IPS-NIHi7 (cell line): ENCODE measurements around the gene ZNF335.

ENCODE experiments used
- DNase-seq: peaks from one replicate; pipeline ENCODE4 v3.0.0; 2012; ENCODE audit warnings: mixed read lengths; ENCODE audit errors: extremely low spot score

ZNF335 gene, protein sequence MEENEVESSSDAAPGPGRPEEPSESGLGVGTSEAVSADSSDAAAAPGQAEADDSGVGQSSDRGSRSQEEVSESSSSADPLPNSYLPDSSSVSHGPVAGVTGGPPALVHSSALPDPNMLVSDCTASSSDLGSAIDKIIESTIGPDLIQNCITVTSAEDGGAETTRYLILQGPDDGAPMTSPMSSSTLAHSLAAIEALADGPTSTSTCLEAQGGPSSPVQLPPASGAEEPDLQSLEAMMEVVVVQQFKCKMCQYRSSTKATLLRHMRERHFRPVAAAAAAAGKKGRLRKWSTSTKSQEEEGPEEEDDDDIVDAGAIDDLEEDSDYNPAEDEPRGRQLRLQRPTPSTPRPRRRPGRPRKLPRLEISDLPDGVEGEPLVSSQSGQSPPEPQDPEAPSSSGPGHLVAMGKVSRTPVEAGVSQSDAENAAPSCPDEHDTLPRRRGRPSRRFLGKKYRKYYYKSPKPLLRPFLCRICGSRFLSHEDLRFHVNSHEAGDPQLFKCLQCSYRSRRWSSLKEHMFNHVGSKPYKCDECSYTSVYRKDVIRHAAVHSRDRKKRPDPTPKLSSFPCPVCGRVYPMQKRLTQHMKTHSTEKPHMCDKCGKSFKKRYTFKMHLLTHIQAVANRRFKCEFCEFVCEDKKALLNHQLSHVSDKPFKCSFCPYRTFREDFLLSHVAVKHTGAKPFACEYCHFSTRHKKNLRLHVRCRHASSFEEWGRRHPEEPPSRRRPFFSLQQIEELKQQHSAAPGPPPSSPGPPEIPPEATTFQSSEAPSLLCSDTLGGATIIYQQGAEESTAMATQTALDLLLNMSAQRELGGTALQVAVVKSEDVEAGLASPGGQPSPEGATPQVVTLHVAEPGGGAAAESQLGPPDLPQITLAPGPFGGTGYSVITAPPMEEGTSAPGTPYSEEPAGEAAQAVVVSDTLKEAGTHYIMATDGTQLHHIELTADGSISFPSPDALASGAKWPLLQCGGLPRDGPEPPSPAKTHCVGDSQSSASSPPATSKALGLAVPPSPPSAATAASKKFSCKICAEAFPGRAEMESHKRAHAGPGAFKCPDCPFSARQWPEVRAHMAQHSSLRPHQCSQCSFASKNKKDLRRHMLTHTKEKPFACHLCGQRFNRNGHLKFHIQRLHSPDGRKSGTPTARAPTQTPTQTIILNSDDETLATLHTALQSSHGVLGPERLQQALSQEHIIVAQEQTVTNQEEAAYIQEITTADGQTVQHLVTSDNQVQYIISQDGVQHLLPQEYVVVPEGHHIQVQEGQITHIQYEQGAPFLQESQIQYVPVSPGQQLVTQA (N-terminal part only)

DNA sequence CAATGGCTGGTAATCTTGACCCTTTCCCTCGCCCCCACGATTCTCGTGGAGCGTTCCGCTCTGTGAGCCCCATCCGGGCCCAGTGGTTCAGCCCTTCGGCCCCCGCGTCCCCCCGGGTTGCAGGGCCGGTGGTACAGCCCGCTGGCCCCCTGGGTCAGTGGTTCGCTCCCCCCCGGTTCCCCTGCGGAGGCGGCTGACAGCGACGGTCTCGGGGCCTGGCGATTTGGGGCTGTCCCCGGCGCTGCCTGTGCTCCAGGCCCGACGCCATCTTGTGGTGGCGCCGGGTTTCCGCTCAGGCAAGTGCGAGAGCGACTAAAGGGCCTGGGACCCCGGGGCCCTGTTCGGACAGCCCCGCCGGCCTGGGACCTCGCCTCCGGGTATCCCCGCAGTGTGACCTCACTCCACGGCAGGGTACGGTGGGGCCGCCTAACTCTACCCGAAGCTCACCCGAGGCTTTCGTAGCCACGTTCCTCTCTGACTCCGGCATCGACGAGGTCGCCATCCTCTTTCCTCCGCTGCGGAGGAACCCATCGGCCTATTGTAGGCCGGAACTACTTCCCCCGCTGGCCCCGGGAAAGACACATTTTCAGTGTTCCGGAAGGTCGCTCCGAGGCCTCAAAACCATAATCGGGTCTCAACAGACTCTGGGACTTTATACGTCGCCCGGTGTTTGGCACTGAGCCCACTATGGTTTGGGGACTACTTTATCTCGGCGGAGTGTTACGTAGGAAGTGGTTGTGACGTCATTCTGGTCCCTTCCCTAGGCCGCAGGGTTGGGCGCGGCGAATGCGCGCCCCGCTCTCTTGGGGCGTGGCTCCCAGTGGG, at the start of gene ZNF335:
ZNF335 (minus strand) TSS at position 529 of the 825 bp plus-strand sequence. CDS start 793 bp downstream, outside the sequence.
- peak; percentile 99 for DNase-seq

DNA sequence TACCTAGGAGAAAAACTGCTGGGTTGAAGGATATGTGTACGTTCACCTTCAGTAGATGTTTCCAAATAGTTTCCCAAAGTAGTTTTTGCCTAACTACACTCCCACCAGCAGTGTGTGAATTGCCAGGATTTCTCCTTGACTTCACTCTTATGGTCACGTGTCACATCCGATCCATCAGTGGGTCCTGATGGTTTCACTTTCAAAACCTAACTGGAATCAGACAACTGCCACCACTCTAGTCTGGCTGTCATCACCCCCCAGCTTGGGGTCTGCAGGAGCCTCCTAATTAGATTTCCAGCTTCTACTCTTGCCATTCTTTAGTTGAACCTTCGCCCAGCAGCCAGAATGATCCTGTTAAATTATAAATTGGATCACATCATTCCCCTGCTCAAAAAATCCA, 48.6 kb upstream of the ZNF335 start:
- no peak for DNase-seq

DNA sequence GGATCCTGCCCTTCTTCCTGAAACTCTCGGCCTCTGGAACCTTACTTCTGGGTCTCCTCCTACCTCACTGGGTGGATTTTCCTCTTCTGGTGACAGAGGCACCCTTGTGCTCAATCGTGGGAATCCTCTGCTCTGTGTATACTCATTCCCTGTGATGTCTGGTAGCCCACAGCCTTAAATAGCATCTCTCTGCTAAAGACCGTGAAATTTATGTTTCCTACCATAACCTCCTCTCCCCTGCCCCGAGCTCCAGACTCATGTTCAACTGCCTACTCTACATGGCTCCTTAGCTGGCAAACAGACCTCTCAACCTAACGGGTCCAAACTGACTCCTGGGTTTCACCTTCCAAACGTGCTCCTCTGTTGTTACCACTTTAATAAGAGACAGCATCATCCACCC, 46.6 kb upstream of the ZNF335 start:
- no peak for DNase-seq

DNA sequence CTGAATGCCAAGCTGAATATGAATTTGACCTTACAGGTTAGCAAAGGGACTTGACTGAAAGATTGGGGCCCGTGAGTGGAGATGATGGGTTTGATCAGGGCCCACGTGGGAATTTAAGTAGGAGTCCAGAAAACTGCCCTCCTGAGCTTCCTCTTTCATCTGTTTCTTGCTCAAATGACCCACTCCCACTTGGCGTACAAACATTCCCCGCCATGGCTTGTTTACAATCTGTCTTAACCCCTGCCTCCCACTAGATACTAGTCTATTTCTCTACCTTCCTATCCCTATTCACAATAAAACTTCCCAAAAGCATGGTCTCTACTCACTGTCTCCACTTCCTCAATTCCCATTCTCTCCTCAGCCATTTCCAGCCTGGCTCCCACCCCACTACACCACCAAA, 46.1 kb upstream of the ZNF335 start:
- no peak for DNase-seq

DNA sequence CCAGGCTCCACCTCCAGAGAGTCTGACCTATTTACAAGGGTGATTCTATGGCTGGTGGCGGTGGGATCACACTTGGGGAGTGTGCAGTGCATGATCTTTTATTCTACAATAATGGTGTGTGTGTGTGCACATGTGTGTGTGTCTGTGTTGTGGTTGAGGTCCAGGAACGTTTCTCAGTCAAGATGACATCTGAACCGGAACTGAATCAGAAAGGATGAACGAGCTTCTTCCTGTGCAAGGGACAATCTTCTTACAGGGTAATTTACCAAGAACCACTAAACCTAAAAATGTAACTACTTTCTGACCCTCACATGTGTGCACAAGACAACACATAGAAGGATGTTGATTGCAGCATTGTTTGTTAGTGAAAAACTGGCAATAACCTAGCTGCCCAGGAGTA, 45.3 kb upstream of the ZNF335 start:
- no peak for DNase-seq

DNA sequence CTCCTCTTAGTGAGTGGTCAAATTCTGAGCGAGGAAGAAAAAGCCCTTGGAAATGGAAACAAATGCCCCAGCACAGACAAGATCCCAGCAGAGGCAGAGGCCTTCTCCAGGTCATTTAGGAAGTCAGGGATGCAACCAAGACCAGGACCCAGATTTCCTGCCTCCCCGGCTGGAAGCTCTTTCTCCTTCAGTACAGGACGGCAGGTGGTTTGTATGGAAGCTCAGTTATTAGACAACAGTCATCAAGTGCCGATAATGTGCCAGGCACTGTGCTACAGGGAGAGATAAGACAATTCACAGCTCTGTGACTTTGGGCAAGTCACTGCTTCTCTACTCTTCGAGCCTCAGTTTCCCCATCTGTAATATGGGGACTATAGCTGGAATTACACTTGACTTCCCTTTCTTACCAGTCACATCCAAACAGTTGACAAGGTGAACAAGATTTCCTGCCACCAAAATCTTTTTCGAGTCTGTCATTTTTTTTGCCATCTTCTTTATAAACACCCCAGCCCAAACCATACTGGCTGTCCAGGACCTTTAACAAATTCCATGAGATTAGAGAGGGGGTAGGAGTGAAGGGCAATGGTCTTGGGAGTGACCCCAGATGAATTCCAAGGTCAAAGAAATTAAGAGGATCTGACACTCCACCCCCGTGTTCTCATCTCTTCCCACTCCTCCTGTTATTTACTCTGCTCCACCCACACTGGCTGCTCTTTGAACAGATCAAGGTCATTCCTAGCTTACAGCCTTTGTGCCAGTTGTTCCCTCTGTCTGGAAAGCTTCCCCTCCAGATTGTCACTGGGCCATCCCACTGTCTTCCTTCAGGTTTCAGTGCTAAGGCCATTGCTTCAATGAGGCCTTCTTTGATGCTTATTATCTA, 42.8 kb upstream of the ZNF335 start:
- DNase-seq = no peak

DNA sequence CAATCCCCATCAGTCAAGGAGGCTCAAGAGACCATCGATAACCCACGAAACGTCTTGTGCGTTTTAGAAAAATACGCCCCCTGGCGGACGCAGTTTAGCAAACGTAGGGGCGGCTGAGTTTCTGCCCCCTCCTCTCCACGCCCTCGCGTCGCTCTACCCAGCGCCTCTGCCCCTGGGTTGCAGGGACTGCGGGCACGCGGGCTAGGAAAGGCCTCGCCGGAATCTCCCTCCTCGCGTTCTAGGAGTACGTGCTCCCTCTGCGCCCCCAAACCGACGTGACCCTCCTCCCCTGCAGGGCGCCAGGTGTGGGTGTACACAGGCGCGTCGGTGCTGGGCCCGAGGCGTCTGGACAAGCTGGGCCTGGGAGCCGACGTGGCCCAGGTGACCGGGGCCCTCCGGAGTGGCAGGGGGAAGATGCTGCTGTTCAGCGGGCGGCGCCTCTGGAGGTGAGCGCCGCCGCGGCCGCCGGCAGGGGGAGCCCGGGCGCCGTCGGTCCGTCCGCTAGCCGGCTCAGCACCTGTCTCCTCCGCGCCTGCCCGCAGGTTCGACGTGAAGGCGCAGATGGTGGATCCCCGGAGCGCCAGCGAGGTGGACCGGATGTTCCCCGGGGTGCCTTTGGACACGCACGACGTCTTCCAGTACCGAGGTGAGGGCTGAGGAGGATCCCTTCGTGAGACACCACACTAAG, 42.0 kb upstream of the ZNF335 start:
- DNase-seq = peak; percentile 82

DNA sequence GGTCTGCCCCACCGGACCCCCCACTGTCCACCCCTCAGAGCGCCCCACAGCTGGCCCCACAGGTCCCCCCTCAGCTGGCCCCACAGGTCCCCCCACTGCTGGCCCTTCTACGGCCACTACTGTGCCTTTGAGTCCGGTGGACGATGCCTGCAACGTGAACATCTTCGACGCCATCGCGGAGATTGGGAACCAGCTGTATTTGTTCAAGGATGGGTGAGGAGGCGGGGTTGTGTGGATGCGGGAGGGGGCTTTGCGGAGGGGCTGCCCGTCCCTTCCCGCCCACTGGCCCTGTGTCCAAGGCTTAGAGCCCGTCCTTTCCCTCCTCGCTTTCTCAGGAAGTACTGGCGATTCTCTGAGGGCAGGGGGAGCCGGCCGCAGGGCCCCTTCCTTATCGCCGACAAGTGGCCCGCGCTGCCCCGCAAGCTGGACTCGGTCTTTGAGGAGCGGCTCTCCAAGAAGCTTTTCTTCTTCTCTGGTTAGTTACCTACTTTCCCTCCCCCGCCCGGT, 41.4 kb upstream of the ZNF335 start:
- no peak for DNase-seq

DNA sequence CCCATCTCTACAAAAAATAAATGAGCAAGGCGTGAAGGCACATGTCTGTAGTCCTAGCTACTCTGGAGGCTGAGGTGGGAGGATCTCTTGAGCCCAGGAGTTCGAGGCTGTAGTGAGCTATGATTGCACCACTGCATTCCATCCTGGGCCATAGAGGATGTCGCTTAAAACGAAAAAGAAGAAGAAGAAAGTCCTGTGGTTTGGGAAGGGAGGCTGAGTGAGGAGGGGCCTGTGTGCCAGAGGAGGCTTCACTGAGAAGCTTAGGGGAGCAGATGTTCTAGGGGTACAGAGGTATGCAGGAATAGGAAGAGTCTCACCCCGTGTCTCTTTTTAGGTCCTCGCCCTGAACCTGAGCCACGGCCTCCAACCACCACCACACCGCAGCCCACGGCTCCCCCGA, 40.9 kb upstream of the ZNF335 start:
- no peak for DNase-seq

DNA sequence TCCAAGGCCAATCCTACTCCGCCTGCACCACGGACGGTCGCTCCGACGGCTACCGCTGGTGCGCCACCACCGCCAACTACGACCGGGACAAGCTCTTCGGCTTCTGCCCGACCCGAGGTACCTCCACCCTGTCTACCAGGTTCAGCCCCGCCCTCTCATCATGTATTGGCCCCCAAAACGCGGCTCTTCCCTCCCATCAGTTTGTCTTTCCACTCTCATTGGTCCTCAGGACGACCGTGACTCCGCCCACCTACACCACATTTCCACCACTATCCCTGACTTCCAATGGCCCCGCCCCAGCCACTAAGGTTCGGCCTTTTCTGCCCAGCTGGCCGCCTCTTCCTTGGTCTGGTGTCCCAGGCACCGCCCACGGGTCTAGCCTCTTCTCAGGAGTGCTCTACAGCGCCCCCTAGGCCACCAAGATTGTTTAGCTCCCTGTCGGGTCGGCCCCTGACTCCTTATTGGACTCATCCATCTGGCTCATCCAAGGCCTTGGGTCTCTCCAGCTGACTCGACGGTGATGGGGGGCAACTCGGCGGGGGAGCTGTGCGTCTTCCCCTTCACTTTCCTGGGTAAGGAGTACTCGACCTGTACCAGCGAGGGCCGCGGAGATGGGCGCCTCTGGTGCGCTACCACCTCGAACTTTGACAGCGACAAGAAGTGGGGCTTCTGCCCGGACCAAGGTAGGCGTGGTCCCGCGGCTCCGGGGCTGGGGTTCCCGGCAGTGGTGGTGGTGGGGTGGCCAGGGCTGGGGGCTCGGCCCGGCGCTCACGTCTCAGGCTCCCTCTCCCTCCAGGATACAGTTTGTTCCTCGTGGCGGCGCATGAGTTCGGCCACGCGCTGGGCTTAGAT, 39.9 kb upstream of the ZNF335 start:
- peak; percentile 78 for DNase-seq

DNA sequence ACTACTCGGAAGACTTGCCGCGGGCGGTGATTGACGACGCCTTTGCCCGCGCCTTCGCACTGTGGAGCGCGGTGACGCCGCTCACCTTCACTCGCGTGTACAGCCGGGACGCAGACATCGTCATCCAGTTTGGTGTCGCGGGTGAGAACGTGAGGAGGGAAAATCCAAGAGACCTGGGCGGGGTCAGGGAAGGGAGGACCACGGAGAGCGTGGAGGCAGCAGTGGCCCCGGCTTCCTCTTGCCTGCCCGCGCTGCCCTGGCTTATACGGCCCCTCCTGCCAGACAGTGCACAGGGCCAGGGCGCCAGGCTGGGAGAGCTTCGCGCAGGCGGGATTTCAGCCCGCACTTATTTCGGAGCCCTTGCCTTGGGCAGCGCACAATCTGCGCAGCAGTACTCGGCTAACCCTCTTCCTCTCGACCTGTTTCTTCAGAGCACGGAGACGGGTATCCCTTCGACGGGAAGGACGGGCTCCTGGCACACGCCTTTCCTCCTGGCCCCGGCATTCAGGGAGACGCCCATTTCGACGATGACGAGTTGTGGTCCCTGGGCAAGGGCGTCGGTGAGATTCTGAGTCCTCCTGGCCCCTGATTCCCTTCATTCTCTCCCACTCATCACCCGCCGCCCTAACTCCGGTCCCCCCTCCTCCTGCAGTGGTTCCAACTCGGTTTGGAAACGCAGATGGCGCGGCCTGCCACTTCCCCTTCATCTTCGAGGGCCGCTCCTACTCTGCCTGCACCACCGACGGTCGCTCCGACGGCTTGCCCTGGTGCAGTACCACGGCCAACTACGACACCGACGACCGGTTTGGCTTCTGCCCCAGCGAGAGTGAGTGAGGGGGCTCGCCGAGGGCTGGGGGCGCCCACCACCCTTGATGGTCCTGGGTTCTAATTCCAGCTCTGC, 38.7 kb upstream of the ZNF335 start:
- DNase-seq = no peak

DNA sequence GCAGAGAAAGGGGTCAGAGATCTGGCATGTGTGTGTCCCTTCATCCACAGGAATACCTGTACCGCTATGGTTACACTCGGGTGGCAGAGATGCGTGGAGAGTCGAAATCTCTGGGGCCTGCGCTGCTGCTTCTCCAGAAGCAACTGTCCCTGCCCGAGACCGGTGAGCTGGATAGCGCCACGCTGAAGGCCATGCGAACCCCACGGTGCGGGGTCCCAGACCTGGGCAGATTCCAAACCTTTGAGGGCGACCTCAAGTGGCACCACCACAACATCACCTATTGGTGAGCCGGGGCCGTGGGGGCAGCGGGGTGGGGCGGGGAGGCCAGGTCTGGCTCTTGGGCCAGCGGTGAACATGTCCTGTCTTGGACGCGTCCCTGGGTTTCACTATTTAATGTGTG, 37.8 kb upstream of the ZNF335 start:
- DNase-seq = no peak

DNA sequence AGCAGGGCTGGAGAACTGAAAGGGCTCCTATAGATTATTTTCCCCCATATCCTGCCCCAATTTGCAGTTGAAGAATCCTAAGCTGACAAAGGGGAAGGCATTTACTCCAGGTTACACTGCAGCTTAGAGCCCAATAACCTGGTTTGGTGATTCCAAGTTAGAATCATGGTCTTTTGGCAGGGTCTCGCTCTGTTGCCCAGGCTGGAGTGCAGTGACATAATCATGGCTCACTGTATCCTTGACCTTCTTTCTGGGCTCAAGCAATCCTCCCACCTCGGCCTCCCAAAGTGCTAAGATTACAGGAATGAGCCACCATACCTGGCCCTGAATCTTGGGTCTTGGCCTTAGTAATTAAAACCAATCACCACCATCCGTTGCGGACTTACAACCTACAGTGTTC, 35.7 kb upstream of the ZNF335 start:
- DNase-seq = no peak

DNA sequence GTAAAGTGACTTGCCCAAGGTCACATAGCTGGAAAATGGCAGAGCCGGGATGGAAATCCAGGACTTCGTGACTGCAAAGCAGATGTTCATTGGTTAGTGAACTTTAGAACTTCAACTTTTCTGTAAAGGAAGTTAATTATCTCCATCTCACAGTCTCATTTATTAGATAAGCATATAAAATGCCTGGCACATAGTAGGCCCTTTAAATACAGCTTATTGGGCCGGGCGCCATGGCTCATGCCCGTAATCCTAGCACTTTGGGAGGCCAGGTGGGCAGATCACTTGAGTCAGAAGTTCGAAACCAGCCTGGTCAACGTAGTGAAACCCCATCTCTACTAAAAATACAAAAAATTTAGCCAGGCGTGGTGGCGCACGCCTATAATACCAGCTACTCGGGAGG, 35.0 kb upstream of the ZNF335 start:
- no peak for DNase-seq

DNA sequence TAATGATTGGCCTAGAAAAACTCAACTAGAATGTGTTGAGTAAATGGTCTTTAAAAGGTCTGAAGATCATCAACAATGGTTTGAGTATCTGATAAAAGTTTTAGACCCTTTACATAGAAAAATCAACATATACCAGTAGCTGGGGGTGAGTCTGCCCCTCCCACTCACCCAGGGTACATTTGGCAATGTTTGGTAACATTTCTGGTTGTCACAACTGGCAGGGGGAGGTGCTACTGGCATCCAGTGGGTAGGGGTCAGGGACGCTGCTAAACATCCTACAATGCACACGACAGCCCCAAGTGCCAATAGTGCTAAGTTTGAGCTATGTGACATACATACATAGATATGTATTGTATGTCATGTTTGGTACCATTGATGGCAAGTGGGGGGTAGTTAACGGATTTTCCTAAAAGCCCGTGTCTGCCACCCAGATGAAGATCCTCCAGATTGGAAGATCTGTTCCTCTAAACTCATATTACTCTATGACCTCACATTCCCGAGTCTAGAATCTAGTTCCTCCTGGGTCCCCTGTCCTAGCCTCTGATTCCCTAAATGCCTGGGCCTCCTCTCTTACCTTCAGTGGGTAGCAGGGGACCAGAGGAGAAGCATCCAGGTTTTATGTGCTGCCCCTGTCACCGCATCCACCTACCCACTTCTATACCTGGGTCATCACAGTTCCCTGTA, 34.2 kb upstream of the ZNF335 start:
- DNase-seq = no peak

DNA sequence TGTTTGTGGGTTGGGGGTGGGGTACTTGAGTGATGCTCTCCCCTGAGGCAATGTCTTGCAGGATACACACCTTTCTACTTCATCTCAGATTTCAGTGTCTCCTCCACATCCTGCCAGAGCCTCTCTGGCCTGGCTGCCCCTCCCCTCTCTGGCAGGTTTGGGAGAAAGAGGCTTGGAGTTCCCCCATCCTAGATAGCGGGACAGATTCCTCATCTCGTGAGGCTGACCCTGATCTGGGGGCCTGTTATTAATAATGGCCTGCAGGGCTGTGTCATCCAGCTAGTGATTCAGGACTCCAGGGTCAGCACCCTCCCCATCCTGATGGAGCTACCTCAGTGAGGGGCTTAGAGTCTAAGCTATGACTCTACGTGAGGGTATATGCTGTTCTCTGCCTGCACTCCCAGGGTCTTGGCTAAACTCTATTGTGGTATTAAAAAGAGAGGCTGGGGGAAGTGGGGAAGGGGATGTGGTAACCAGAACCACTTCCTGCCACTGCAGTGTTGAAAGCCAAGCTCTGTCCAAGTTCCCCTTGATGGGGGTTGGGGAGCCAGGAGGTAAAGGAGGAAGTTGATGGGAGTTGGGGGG, 33.0 kb upstream of the ZNF335 start:
- peak; percentile 46 for DNase-seq
